ENCODE results near the gene SMC6.
A peak's percentile ranks its signal among the peaks of the same experiment; 100 is the strongest.

SMC6 gene

GRCh38 chr2:17752892-17753802, 463 bp downstream of the SMC6 start:
- no peak for TF ChIP-seq CTCF (IDR thresholded peaks at IDR 0.05; ENCODE audit: extremely low read depth, missing control alignments)
- DNase-seq (ENCODE audit: low spot score): peak; percentile 38

- no peak for DNase-seq (ENCODE audit: low spot score)
- TF ChIP-seq CTCF (IDR thresholded peaks at IDR 0.05; ENCODE audit: extremely low read depth, missing control alignments): no peak
Observed at GRCh38 chr2:17752246-17752645, 1.4 kb downstream of the SMC6 start.

- DNase-seq (ENCODE audit: low spot score): peak; percentile 39
- TF ChIP-seq CTCF (IDR thresholded peaks at IDR 0.05; ENCODE audit: extremely low read depth, missing control alignments): no peak
Observed at GRCh38 chr2:17749753-17750438, 3.7 kb downstream of the SMC6 start.

GRCh38 chr2:17748745-17749144, 4.9 kb downstream of the SMC6 start:
- DNase-seq (ENCODE audit: low spot score): no peak
- TF ChIP-seq CTCF (IDR thresholded peaks at IDR 0.05; ENCODE audit: extremely low read depth, missing control alignments): no peak

GRCh38 chr2:17747684-17748452, 5.7 kb downstream of the SMC6 start:
- no peak for DNase-seq (ENCODE audit: low spot score)
- no peak for TF ChIP-seq CTCF (IDR thresholded peaks at IDR 0.05; ENCODE audit: extremely low read depth, missing control alignments)

GRCh38 chr2:17740203-17740602, 13.4 kb downstream of the SMC6 start:
- no peak for TF ChIP-seq CTCF (IDR thresholded peaks at IDR 0.05; ENCODE audit: extremely low read depth, missing control alignments)
- no peak for DNase-seq (ENCODE audit: low spot score)

All from GM20000 (cell line).